Breast epithelium (tissue), 3 donors: ENCODE data around the gene KIF6.

Source experiments
- POLR2A ChIP-seq: fragments of 450-650 bp; IDR thresholded peaks from one replicate; pipeline ENCODE4 v1.6.1; 2016; ENCODE audit warnings: antibody characterized with exemption, mild to moderate bottlenecking, moderate library complexity
- TF ChIP-seq, protein P1 (sequence below), 3 donors: fragments of 450-650 bp; IDR thresholded peaks; one replicate each; pipeline ENCODE4 v1.5.1; 2016 to 2017; ENCODE audit warnings: antibody characterized with exemption in 3 of 3, mild to moderate bottlenecking in 3 of 3, moderate library complexity in 3 of 3

DNA sequence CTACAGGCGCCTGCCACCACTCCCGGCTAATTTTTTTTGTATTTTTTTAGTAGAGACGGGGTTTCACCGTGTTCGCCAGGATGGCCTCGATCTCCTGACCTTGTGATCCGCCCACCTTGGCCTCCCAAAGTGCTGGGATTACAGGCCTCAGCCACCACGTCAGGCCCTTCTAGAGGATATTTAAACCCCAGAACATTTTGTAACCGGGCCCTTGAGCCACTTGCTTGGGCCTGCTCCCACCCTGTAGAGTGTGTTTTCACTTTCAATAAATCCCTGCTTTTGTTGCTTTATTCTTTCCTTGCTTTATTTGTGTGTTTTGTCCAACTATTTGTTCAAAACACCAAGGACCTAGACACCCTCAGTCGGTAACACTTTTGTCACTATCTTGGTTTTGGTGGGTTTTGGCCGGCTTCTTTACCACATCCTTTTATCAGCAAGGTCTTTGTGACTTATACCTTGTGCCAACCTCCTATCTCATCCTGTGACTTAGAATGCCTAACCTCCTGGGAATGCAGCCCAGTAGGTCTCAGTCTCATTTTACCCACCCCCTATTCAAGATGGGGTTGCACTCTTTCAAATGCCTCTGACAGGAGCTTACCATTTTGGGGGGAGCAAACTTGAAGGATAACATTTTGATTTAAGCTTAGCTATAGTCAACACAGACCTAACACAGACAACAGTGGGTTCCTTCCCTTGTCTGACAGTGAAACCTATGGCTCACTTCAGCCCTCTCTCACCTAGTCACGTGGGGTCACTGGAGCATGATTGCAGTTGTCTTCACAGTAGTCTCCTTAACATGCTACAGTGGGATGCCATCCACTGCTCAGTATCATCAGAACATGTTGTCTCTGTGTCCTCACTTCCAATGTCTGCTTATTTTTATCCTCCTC lies 27.9 kb upstream of the KIF6 start:
- TF ChIP-seq, protein P1, sequence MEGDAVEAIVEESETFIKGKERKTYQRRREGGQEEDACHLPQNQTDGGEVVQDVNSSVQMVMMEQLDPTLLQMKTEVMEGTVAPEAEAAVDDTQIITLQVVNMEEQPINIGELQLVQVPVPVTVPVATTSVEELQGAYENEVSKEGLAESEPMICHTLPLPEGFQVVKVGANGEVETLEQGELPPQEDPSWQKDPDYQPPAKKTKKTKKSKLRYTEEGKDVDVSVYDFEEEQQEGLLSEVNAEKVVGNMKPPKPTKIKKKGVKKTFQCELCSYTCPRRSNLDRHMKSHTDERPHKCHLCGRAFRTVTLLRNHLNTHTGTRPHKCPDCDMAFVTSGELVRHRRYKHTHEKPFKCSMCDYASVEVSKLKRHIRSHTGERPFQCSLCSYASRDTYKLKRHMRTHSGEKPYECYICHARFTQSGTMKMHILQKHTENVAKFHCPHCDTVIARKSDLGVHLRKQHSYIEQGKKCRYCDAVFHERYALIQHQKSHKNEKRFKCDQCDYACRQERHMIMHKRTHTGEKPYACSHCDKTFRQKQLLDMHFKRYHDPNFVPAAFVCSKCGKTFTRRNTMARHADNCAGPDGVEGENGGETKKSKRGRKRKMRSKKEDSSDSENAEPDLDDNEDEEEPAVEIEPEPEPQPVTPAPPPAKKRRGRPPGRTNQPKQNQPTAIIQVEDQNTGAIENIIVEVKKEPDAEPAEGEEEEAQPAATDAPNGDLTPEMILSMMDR (IDR thresholded peaks at IDR 0.05), result no peak
- TF ChIP-seq POLR2A, result no peak
